A172 (cell line): Measurements from ENCODE around the gene SAMD14. TPM values are rescaled to one million over a fixed set of nuclear protein-coding genes. Genes with fewer than 3 reads are reported as not detected.

ENCODE experiments used
- DNase-seq: peaks from one replicate; pipeline ENCODE4 v3.0.0-alpha.2; 2015; ENCODE audit warnings: low spot score
- total RNA-seq: library from RNA; depleted of rRNA; stranded (reverse); fragments of >200 nt; shearing (Covaris generic); gene quantifications from 2 replicates; pipeline ENCODE4 v1.2.3, GENCODE V29; 2014

Gene SAMD14
- total RNA-seq, 1 experiment from 2014 or later: 0.62 TPM

GRCh38 chr17:50097455-50097854, 32.5 kb downstream of the SAMD14 start:
- DNase-seq: no peak

DNA sequence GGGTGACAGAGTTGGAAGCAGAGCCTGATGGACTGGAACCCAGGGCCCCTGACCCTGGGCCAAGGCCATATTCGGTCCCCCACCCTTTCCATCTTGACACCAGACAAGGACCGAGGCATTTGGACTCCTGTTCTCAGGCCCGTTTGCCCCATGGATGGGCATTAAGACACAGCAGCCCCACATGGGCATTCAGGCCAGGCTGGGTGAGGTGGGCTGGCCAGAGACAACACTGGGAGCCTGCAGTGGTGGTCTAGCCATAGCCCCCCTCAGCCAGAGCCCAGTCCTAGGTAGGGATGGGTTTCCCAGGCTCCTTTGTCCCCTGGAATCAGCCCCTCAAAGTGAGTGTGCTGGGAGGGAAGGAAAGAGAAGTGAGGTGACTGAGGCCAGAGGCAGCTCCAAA, 33.2 kb downstream of the SAMD14 start:
- no peak for DNase-seq

DNA sequence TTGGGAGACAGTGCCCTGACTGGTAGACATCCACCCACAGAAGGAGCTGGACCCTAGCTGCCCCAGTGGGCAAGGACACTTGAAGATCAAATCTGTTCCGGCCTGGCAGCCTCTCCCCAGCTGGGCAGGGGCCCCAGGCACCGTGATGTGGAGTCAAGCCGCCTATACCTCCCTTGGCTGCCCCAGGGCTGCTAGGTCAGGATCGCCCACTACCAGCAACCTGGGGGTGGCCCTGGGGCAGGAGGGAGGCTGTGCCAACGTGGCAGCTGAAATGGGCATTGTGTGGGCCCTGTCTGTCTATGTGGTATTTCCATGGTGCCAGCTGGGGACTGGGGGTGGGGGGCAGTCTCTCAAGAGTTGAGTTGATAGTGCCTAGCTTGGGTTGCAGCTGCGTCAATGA, 33.9 kb downstream of the SAMD14 start:
- DNase-seq: no peak

- no peak for DNase-seq
These were observed 34.3 kb downstream of the SAMD14 start for GRCh38 chr17:50095626-50096037.

- DNase-seq: peak; percentile 93
These were observed 35.0 kb downstream of the SAMD14 start, which contains the start of gene PDK2 for GRCh38 chr17:50094753-50095619. Gene PDK2 (plus strand): TSS chr17:50095351. CDS start chr17:50095436, 85 bp downstream.

- DNase-seq: peak; percentile 84
These were observed 35.7 kb downstream of the SAMD14 start for GRCh38 chr17:50094243-50094752.

- no peak for DNase-seq
These were observed 36.2 kb downstream of the SAMD14 start for GRCh38 chr17:50093807-50094206.

DNA sequence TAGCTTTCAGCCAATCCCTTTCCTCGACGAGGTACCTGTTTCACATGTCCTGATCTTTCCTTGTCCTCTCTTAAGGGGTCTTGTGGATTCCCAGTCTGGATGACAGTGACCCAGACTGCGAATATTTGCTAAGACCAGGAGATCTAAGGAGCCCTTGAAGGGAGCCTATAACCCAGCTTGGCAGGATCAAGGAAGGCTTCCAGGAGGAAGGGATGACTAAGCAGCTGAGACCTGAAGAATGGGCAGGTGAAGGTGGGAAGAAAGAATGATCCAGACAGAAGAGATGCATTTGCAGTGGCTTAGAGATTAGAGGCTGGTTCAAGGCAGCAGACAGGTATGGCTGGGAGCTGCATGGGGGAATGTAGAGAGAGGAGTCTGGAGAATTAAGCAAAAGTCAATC, 36.7 kb downstream of the SAMD14 start:
- no peak for DNase-seq

DNA sequence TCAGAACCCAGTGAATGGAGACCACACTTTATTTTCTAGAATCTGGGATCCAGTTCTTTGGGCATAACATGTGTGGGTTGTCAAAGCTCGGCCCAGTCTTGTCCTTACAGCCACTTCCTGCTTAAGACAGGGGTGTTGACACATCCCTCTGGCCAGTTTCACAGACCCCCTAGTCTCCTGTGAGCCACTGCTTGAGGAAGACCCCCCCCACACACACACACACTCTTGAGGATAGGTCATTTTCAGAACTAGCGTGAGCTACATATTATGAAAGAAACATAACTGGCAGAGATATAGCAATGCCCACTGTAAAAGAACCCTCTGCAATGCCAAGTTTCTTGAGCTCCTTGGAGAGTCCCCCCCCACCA, 38.1 kb downstream of the SAMD14 start:
- DNase-seq: no peak

GRCh38 chr17:50090971-50091917, 38.7 kb downstream of the SAMD14 start:
- no peak for DNase-seq

GRCh38 chr17:50090071-50090470, 39.9 kb downstream of the SAMD14 start:
- no peak for DNase-seq

GRCh38 chr17:50088952-50089825, 40.8 kb downstream of the SAMD14 start:
- no peak for DNase-seq

DNA sequence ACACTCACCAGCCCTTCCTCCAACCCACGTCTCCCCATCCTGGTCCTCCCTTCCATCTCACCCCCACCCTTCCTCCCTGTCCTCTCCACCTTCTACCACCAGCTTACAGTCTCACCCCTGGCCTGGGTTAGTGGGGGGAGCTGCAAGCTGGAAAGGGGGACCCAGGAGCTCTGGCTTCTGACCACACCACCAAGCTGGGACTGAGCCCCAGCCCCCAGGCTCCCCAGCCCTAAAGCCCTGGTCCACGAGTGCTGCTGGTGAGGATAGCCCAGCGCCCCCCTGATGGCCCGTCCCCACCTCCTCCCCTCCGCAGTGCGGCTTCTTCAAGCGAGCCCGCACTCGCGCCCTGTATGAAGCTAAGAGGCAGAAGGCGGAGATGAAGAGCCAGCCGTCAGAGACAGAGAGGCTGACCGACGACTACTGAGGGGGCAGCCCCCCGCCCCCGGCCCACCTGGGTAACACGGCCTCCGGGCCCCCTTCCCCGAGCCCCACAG, 42.0 kb downstream of the SAMD14 start:
- no peak for DNase-seq

DNA sequence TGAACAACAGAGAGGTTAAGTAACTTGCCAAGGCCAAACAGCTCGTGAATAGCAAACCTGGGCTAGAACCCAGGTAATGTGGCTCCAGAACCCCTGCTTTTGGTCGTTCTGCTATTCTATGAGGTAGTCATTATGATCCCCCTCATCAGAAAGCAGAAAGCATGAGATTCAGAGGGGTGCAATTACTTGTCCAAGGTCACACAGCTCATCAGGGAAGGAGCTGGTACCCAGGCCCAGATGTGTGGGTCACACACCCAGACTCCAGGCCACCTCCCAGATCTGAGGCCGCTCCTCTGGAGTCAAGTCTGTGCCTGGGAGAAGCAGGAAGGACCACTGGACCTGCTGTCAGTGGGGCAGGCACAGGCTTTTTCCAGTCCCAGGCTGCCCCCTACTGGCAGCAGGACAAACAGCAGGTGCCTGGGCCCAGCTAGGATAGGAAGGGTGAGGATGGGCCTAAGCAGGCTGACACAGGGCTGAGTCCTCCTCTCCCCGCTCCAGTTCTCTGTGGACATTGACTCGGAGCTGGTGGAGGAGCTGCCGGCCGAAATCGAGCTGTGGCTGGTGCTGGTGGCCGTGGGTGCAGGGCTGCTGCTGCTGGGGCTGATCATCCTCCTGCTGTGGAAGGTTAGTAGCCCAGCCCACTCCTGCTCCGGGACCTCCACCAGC, 42.6 kb downstream of the SAMD14 start:
- peak; percentile 59 for DNase-seq

- DNase-seq: no peak
These were observed 48.2 kb downstream of the SAMD14 start for GRCh38 chr17:50081757-50082156.

DNA sequence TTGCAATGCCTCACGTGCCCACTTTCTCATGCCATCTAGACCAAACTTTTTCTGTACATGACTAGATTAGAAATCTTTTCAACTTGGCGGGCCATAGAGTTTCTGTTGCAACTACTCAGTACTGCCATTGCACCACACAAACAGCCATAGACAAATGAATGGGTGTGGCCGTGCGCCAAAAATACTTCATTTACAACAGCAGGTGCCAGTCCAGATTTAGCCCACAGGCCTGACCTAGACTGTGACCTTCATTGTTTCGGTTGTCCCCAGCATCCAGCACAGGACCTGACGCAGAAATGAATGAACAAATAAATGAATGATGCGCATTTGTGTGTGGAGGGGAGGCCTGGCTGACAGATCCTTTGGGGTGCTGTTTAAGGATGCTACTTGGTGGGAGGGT, 49.1 kb downstream of the SAMD14 start:
- DNase-seq: peak; percentile 40

GRCh38 chr17:50080096-50080480, 49.9 kb downstream of the SAMD14 start:
- no peak for DNase-seq

DNA sequence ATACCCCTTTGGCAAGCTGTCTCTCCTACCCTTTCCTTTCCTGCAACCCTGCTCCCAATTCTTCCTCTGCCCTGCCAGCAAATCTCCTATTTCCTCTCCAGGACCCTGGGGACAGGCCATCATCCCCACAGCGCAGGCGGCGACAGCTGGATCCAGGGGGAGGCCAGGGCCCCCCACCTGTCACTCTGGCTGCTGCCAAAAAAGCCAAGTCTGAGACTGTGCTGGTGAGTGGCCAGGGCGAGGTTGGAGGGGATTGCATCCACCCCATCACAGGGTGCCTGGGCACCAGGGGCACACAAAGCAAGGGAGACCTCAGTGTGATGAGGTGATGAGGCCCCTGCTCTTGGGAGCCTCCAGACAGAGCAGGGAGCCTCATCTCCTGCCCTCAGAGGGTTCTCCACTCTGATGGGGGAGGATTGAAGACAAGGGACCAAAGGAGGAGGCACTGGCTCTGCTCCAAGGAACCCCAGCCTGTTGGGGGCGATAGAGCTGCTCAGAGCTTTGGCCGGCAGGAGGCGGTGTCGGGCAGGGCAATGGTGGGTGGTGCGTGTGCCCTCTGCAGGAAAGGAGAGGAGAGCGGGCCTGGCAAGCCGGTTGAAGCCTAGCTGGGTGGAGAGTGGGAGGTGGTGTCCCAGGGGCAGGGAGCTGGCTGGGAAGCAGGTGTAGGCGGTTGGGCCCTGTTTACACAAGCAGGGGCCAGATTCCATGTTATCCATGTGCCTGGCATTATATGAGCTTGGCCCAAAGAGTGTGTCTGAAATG, 50.4 kb downstream of the SAMD14 start:
- peak; percentile 70 for DNase-seq

DNA sequence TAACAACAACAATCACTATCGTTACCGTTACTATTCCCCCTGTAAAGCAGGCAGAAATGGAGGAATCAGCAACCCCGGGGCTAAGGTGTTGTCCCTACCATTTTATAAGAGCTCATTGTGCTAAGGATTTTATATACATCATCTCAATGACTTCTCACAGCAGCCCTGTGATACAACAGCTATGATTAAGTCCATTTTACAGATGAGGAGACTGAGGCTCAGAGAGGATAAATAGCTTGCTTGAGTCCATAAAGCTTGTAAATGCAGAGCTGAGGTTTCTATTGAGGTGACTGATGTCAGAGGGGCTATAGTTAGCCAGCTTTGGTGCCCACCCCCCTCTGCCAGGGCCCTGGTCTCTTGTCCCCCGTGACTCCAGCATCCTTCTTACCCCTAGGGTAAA, 51.5 kb downstream of the SAMD14 start:
- DNase-seq: no peak
